Astrocyte (in vitro differentiated cells and primary cell): ENCODE measurements around the gene ATP2B2. TPM values are rescaled to one million over a fixed set of nuclear protein-coding genes. Genes with fewer than 3 reads are reported as not detected.

ENCODE experiments used
- DNase-seq: peaks from one replicate; pipeline ENCODE4 v3.0.0-alpha.2; 2010; ENCODE audit warnings: low read depth
- FAIRE-seq: peaks from 2 replicates; lab custom pipeline; 2011; peaks lifted over from hg19 to GRCh38; lab: Jason Lieb, UNC
- H2AFZ ChIP-seq: 2 replicates; pipeline ENCODE4 v1.6.0; 2012; ENCODE audit warnings: low read depth, low read length, inconsistent platforms
- H3K27ac ChIP-seq: 2 replicates; pipeline ENCODE4 v1.5.1; 2011; ENCODE audit warnings: low read depth, low read length, inconsistent platforms
- H3K27me3 ChIP-seq: 2 replicates; pipeline ENCODE4 v1.6.0; 2011; ENCODE audit warnings: low read length, inconsistent platforms; ENCODE audit not compliant: insufficient read depth
- H3K36me3 ChIP-seq: 2 replicates; pipeline ENCODE4 v1.5.1; 2011; ENCODE audit warnings: low read length, inconsistent platforms; ENCODE audit not compliant: insufficient read depth
- H3K4me1 ChIP-seq: 2 replicates; pipeline ENCODE4 v1.5.1; 2011; ENCODE audit warnings: low read length, inconsistent platforms; ENCODE audit not compliant: insufficient read depth
- H3K4me2 ChIP-seq: 2 replicates; pipeline ENCODE4 v1.6.0; 2012; ENCODE audit warnings: low read length, inconsistent platforms
- H3K4me3 ChIP-seq: 2 replicates; pipeline ENCODE4 v1.5.1; 2011; ENCODE audit warnings: low read depth, mild to moderate bottlenecking, low read length, inconsistent platforms; ENCODE audit not compliant: insufficient read depth
- H3K79me2 ChIP-seq: 2 replicates; pipeline ENCODE4 v1.6.0; 2012; ENCODE audit warnings: mild to moderate bottlenecking, low read length, inconsistent platforms; ENCODE audit not compliant: insufficient read depth
- H3K9ac ChIP-seq: 2 replicates; pipeline ENCODE4 v1.6.0; 2012; ENCODE audit warnings: mild to moderate bottlenecking, low read length, inconsistent platforms
- H3K9me3 ChIP-seq: 2 replicates; pipeline ENCODE4 v1.5.1; 2012; ENCODE audit warnings: low read depth, mild to moderate bottlenecking, low read length, inconsistent platforms; ENCODE audit not compliant: insufficient read depth
- H4K20me1 ChIP-seq: 2 replicates; pipeline ENCODE4 v1.6.0; 2012; ENCODE audit warnings: low read length, inconsistent platforms; ENCODE audit not compliant: insufficient read depth
- H3K27ac Mint-ChIP-seq: one replicate; pipeline ENCODE4 v1.8.0; 2021; ENCODE audit warnings: mild to moderate bottlenecking, mixed read lengths; ENCODE audit not compliant: unreplicated experiment
- H3K27me3 Mint-ChIP-seq: one replicate; pipeline ENCODE4 v1.8.0; 2021; ENCODE audit warnings: low read depth, mixed read lengths; ENCODE audit not compliant: unreplicated experiment
- H3K36me3 Mint-ChIP-seq: one replicate; pipeline ENCODE4 v1.8.0; 2021; ENCODE audit warnings: low read depth, mixed read lengths; ENCODE audit not compliant: unreplicated experiment
- H3K4me1 Mint-ChIP-seq: one replicate; pipeline ENCODE4 v1.8.0; 2021; ENCODE audit warnings: low read depth, mixed read lengths; ENCODE audit not compliant: unreplicated experiment
- H3K4me3 Mint-ChIP-seq: one replicate; pipeline ENCODE4 v1.8.0; 2021; ENCODE audit warnings: mild to moderate bottlenecking, moderate library complexity, mixed read lengths; ENCODE audit not compliant: unreplicated experiment
- H3K9me3 Mint-ChIP-seq: one replicate; pipeline ENCODE4 v1.8.0; 2021; ENCODE audit warnings: mild to moderate bottlenecking, mixed read lengths; ENCODE audit not compliant: unreplicated experiment
- CTCF ChIP-seq: IDR thresholded peaks from 2 replicates; pipeline ENCODE4 v1.5.1; 2011; ENCODE audit warnings: low read depth, mild to moderate bottlenecking, inconsistent platforms, low read length, moderate library complexity; ENCODE audit not compliant: insufficient read depth
- EZH2 ChIP-seq: IDR thresholded peaks from 2 replicates; pipeline ENCODE4 v1.6.1; 2012; ENCODE audit warnings: mild to moderate bottlenecking, low read length, inconsistent platforms; ENCODE audit not compliant: insufficient read depth
- total RNA-seq: library from RNA; stranded (reverse); gene quantifications from 2 replicates; pipeline ENCODE4 v1.2.1, GENCODE V29; 2021

The ATP2B2 gene
- total RNA-seq, 1 donor from 2014 or later: 0.05 TPM

- Histone ChIP-seq H3K27ac (no peak overlapping the region), H3K4me3 (no peak overlapping the region), H3K4me2 (no peak overlapping the region), H3K27me3 (no peaks in the 10 kb centered on the region), H3K9ac (no peak overlapping the region), H3K9me3 (no peaks in the 10 kb centered on the region), H4K20me1 (no peaks in the 10 kb centered on the region), H3K4me1 (no peaks in the 10 kb centered on the region), H3K36me3 (no peaks in the 10 kb centered on the region), H3K79me2 (no peaks in the 10 kb centered on the region), H2AFZ (no peak overlapping the region)
- TF ChIP-seq CTCF: no peak
- no peak for TF ChIP-seq EZH2
- no peak for FAIRE-seq
- no peak overlapping the region for H3K4me3 Mint-ChIP-seq
- no peak for DNase-seq
- H3K9me3 Mint-ChIP-seq: no peaks in the 10 kb centered on the region
- peaks cover 53% of the 10 kb centered on the region for H3K27me3 Mint-ChIP-seq
- no peaks in the 10 kb centered on the region for H3K4me1 Mint-ChIP-seq
- H3K36me3 Mint-ChIP-seq: no peaks in the 10 kb centered on the region
- H3K27ac Mint-ChIP-seq: no peak overlapping the region
Measured at GRCh38 chr3:10340476-10340875, 164.9 kb downstream of the ATP2B2 start.

- no peaks in the 10 kb centered on the region for H3K36me3 Mint-ChIP-seq
- H3K4me1 Mint-ChIP-seq: no peaks in the 10 kb centered on the region
- H3K4me1 ChIP-seq: no peaks in the 10 kb centered on the region
- no peaks in the 10 kb centered on the region for H4K20me1 ChIP-seq
- H3K27ac Mint-ChIP-seq: no peak overlapping the region
- H3K36me3 ChIP-seq: no peaks in the 10 kb centered on the region
- H3K4me3 ChIP-seq: no peak overlapping the region
- H2AFZ ChIP-seq: no peak overlapping the region
- H3K9ac ChIP-seq: no peak overlapping the region
- TF ChIP-seq CTCF: no peak
- no peak for TF ChIP-seq EZH2
- FAIRE-seq: no peak
- no peaks in the 10 kb centered on the region for H3K79me2 ChIP-seq
- no peaks in the 10 kb centered on the region for H3K9me3 Mint-ChIP-seq
- H3K27me3 Mint-ChIP-seq: peaks cover 54% of the 10 kb centered on the region
- H3K4me2 ChIP-seq: no peak overlapping the region
- DNase-seq: no peak
- no peak overlapping the region for H3K27ac ChIP-seq
- H3K4me3 Mint-ChIP-seq: no peak overlapping the region
- H3K9me3 ChIP-seq: no peaks in the 10 kb centered on the region
- H3K27me3 ChIP-seq: no peaks in the 10 kb centered on the region
Measured at GRCh38 chr3:10340046-10340445, 165.3 kb downstream of the ATP2B2 start.

- no peak for FAIRE-seq
- H3K4me2 ChIP-seq: no peak overlapping the region
- DNase-seq: no peak
- H3K4me1 Mint-ChIP-seq: peaks cover 2% of the 10 kb centered on the region
- no peak overlapping the region for H3K4me3 ChIP-seq
- H2AFZ ChIP-seq: no peak overlapping the region
- no peaks in the 10 kb centered on the region for H3K9me3 Mint-ChIP-seq
- H3K4me1 ChIP-seq: no peaks in the 10 kb centered on the region
- no peak overlapping the region for H3K27ac Mint-ChIP-seq
- no peaks in the 10 kb centered on the region for H3K27me3 ChIP-seq
- H3K9me3 ChIP-seq: no peaks in the 10 kb centered on the region
- no peaks in the 10 kb centered on the region for H4K20me1 ChIP-seq
- peaks cover 55% of the 10 kb centered on the region for H3K27me3 Mint-ChIP-seq
- H3K79me2 ChIP-seq: no peaks in the 10 kb centered on the region
- no peaks in the 10 kb centered on the region for H3K36me3 ChIP-seq
- H3K4me3 Mint-ChIP-seq: no peak overlapping the region
- H3K27ac ChIP-seq: no peak overlapping the region
- H3K9ac ChIP-seq: no peak overlapping the region
- TF ChIP-seq CTCF (no peak), EZH2 (no peak)
- H3K36me3 Mint-ChIP-seq: no peaks in the 10 kb centered on the region
Measured at GRCh38 chr3:10339376-10339955, 165.9 kb downstream of the ATP2B2 start.
